B cell (primary cell): ENCODE results near the gene CNRIP1. TPM values are rescaled to one million over a fixed set of nuclear protein-coding genes. Genes with fewer than 3 reads are reported as not detected.

Experiments
- ATAC-seq: fragments of 200-7000 bp; cut with Tn5 transposase; one replicate; pipeline ENCODE4 v1.10.0; 2021; ENCODE audit warnings: low read depth, mild to moderate bottlenecking, moderate number of reproducible peaks, moderate library complexity
- CTCF ChIA-PET: fragments of 350-600 bp; sonication (Branson Sonifier 250); formaldehyde crosslinking; loops from one replicate; lab custom pipeline; 2021; ENCODE audit warnings: antibody characterized with exemption, inconsistent platforms; lab: Charles Lee
- POLR2A ChIA-PET: fragments of 350-600 bp; sonication (Branson Sonifier 250); formaldehyde crosslinking; loops from one replicate; lab custom pipeline; 2021; ENCODE audit warnings: antibody characterized with exemption; lab: Charles Lee
- DNase-seq: peaks from one replicate; pipeline ENCODE4 v3.0.0; 2013
- H2AFZ ChIP-seq: 2 replicates; pipeline ENCODE4 v1.6.1; 2012; ENCODE audit warnings: mild to moderate bottlenecking, low read depth, low read length; ENCODE audit not compliant: insufficient read depth, poor library complexity, severe bottlenecking
- H3K27ac ChIP-seq, 2 donors: 1 replicate in 1 of 2; 2 replicates in 1 of 2; pipeline ENCODE4 v1.5.1; 2012 to 2013; ENCODE audit warnings: low read length in 2 of 2, mild to moderate bottlenecking in 2 of 2, moderate library complexity in 1 of 2
- H3K27me3 ChIP-seq, 4 experiments: fragments of 200-600 bp in 1 of 4; sonication (generic) in 1 of 4; replicated peaks in 1 of 4; 1 replicate in 2 of 4; 2 replicates in 2 of 4; pipeline versions ENCODE4 v1.6.1 to v1.7.0; 2013 to 2016; ENCODE audit warnings: low read length in 3 of 4, mild to moderate bottlenecking in 2 of 4, mixed read lengths in 1 of 4, moderate library complexity in 1 of 4; ENCODE audit not compliant: insufficient read depth in 4 of 4, control insufficient read depth in 3 of 4; ENCODE audit errors: control extremely low read depth in 1 of 4
- H3K36me3 ChIP-seq, 2 experiments: replicated peaks in 1 of 2; 1 replicate in 1 of 2; 2 replicates in 1 of 2; pipeline versions ENCODE4 v1.6.1 to v1.7.1; 2013; ENCODE audit warnings: low read length in 1 of 2; ENCODE audit not compliant: insufficient read depth in 2 of 2, control insufficient read depth in 1 of 2; ENCODE audit errors: control extremely low read depth in 1 of 2, extremely low read depth in 1 of 2
- H3K4me1 ChIP-seq, 2 donors: fragments of 200-600 bp in 1 of 2; sonication (generic) in 1 of 2; 1 replicate in 1 of 2; 2 replicates in 1 of 2; pipeline versions ENCODE4 v1.5.1 to v1.6.1; 2013 to 2017; ENCODE audit warnings: low read length in 2 of 2; ENCODE audit not compliant: control insufficient read depth in 2 of 2, insufficient read depth in 2 of 2
- H3K4me2 ChIP-seq: replicated peaks from 2 replicates; pipeline ENCODE3; 2012; ENCODE audit warnings: mild to moderate bottlenecking, low read depth, low read length; ENCODE audit not compliant: poor library complexity, severe bottlenecking
- H3K4me3 ChIP-seq, 5 experiments: fragments of 200-600 bp in 1 of 5; sonication (generic) in 1 of 5; 1 replicate in 3 of 5; 2 replicates in 2 of 5; pipeline versions ENCODE4 v1.5.1 to v1.7.0; 2011 to 2016; ENCODE audit warnings: low read length in 4 of 5, mild to moderate bottlenecking in 4 of 5, low read depth in 2 of 5, control low read depth in 1 of 5, moderate library complexity in 1 of 5; ENCODE audit not compliant: insufficient read depth in 1 of 5; ENCODE audit errors: control extremely low read depth in 1 of 5, extremely low read depth in 1 of 5
- H3K79me2 ChIP-seq: fragments of 200-600 bp; sonication (generic); one replicate; pipeline ENCODE4 v1.6.0; 2016; ENCODE audit warnings: low read length; ENCODE audit not compliant: control insufficient read depth, insufficient read depth
- H3K9ac ChIP-seq: fragments of 200-600 bp; sonication (generic); 2 replicates; pipeline ENCODE4 v1.6.1; 2017; ENCODE audit warnings: mild to moderate bottlenecking, low read length, moderate library complexity
- H3K9me3 ChIP-seq, 3 donors: one replicate each; pipeline versions ENCODE4 v1.6.1 to v1.7.1; 2013; ENCODE audit warnings: low read length in 2 of 3; ENCODE audit not compliant: control insufficient read depth in 2 of 3, insufficient read depth in 1 of 3; ENCODE audit errors: control extremely low read depth in 1 of 3
- H4K20me1 ChIP-seq: 2 replicates; pipeline ENCODE4 v1.6.0; 2012; ENCODE audit warnings: mild to moderate bottlenecking, low read length; ENCODE audit not compliant: insufficient read depth, control insufficient read depth, poor library complexity, severe bottlenecking
- H3K27ac Mint-ChIP-seq: one replicate; pipeline ENCODE4 v1.8.0; 2021; ENCODE audit warnings: mixed read lengths
- H3K27me3 Mint-ChIP-seq: one replicate; pipeline ENCODE4 v1.8.0; 2021; ENCODE audit warnings: mixed read lengths
- H3K4me1 Mint-ChIP-seq: one replicate; pipeline ENCODE4 v1.8.0; 2021; ENCODE audit warnings: mixed read lengths
- H3K4me3 Mint-ChIP-seq: one replicate; pipeline ENCODE4 v1.8.0; 2021; ENCODE audit warnings: mixed read lengths
- H3K9me3 Mint-ChIP-seq: one replicate; pipeline ENCODE4 v1.8.0; 2022; ENCODE audit warnings: mixed read lengths; ENCODE audit not compliant: insufficient read depth
- CTCF ChIP-seq: fragments of 200-600 bp; IDR thresholded peaks from one replicate; pipeline ENCODE4 v1.8.0; 2022; ENCODE audit warnings: antibody characterized with exemption, mild to moderate bottlenecking
- EZH2 ChIP-seq: IDR thresholded peaks from 2 replicates; pipeline ENCODE4 v1.6.1; 2012; ENCODE audit warnings: borderline replicate concordance, low read depth, mild to moderate bottlenecking, moderate library complexity, low read length; ENCODE audit not compliant: insufficient read depth, poor library complexity, severe bottlenecking
- WGBS: methylation state at CpG from one replicate; pipeline ENCODE4 v1.1.5; 2013; ENCODE audit warnings: missing lambda C conversion rate; ENCODE audit not compliant: insufficient coverage; 5-methylcytosine and 5-hydroxymethylcytosine counted together
- intact Hi-C: fragments of 100-400 bp; cut with micrococcal nuclease; formaldehyde crosslinking; loops from one replicate; pipeline ENCODE4 v1.10.0; 2022
- polyA plus RNA-seq: library from polyadenylated mRNA; depleted of rRNA; stranded (reverse); fragments of >200 nt; gene quantifications from 2 replicates; pipeline ENCODE4 v1.2.3, GENCODE V29; 2012
- total RNA-seq, 2 donors: library from RNA; stranded (reverse); fragments of 120-200 nt in 1 of 2; gene quantifications; 1 replicate in 1 of 2; 2 replicates in 1 of 2; pipeline versions ENCODE4 v1.2.3 to v1.2.4, GENCODE V29; 2013 to 2022

Gene CNRIP1
- total and polyA plus RNA-seq, 2 donors (not counting 1 experiment from before 2014, with no cell fraction given) = not detected

DNA sequence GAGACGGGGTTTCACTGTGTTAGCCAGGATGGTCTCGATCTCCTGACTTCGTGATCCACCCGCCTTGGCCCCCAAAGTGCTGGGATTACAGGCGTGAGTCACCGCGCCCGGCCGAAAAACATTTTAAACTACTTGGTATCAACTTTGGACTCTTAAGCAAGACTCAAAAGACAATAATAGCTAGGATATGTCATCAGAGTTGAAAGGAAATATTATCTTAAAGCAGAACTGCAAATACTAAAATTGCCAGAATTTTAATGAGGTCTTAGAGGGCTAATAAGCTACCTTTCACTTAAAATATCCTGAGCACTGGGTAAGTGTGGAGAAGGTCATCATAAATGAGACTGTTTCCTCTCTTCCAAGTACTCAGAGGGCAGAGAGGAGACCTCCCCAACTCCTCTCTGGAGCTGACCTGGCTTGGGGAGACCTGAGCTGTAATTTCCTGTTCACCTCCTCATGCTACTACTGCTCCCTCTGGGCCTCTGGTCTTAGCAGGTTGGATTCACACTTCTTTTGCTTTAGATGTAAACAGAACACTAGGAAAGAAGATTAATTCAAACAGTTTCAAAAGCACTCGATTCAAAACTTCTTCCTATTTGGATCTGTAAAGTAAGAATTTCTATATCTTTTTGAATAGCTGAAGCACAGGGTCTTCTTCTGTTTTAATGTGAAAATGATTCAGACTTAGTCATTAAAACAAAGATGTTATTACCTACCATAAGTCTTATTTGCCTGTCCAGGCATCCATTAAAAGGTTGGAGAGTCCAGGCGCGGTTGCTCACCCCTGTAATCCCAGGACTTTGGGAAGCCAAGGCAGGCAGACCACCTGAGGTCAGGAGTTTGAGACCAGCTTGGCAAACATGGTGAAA, 16.5 kb downstream of the CNRIP1 start:
- Histone ChIP-seq H3K9me3 (no peaks in the 10 kb centered on the region), H3K27me3 (no peaks in the 10 kb centered on the region), H3K79me2 (no peaks in the 10 kb centered on the region), H3K9ac (no peak overlapping the region), H3K4me1 (no peaks in the 10 kb centered on the region), H4K20me1 (no peaks in the 10 kb centered on the region), H3K4me2 (no peak overlapping the region), H3K4me3 (no peak overlapping the region), H3K27ac (no peak overlapping the region), H3K36me3 (no peaks in the 10 kb centered on the region), H2AFZ (no peak overlapping the region)
- CTCF ChIA-PET = interaction anchor here (1.2 kb wide), 1 partner anchor 9 kb away, joined by 3 read pairs; no protein-coding TSS in a partner anchor
- intact Hi-C loops = no loop called here
- Mint-ChIP-seq H3K4me3 (no peak overlapping the region), H3K9me3 (no peaks in the 10 kb centered on the region), H3K27ac (no peak overlapping the region), H3K27me3 (no peaks in the 10 kb centered on the region), H3K4me1 (no peaks in the 10 kb centered on the region)
- TF ChIP-seq EZH2 (no peak), CTCF (no peak)
- DNase-seq = no peak
- ATAC-seq = no peak
- WGBS = 100% methylated on average over 2 of the region's 12 CpGs
- POLR2A ChIA-PET = no interaction called here

DNA sequence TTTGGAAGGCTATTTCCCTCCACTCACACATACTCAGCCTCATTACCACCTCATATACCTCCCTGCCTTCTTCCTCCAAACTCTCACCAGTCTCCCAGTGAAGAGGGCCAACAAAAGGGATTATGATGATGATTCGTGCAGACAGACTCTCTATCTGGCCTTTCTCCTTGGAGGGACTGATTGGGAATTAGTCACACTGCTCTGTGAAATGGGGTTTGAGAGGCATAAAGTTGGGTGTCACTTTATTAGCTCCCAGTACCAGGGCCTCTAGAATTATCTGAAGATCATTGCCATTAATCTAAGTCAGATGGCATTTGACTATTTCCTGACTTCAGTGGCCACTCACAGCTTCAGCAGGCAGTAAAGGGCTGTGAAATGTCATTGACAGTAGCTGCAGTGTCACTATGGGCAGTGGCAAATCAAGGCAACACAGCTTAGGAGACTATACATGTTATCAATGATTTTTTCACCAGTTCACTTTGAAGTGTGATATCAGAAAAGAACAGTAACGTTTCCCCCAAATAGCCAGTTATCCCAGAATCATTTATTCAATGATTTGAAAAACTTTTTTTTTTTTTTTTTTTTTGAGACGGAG, 17.4 kb downstream of the CNRIP1 start:
- CTCF ChIA-PET = no interaction called here
- Mint-ChIP-seq H3K27ac (no peak overlapping the region), H3K4me1 (no peaks in the 10 kb centered on the region), H3K9me3 (no peaks in the 10 kb centered on the region), H3K4me3 (no peak overlapping the region), H3K27me3 (no peaks in the 10 kb centered on the region)
- no peaks in the 10 kb centered on the region for H3K79me2 ChIP-seq
- no peaks in the 10 kb centered on the region for H3K27me3 ChIP-seq
- no peaks in the 10 kb centered on the region for H3K9me3 ChIP-seq
- H4K20me1 ChIP-seq = no peaks in the 10 kb centered on the region
- H3K4me3 ChIP-seq = no peak overlapping the region
- H3K9ac ChIP-seq = no peak overlapping the region
- H3K4me2 ChIP-seq = no peak overlapping the region
- intact Hi-C loops = no loop called here
- POLR2A ChIA-PET = no interaction called here
- H3K4me1 ChIP-seq = no peaks in the 10 kb centered on the region
- DNase-seq (no peak), ATAC-seq (no peak)
- no peak overlapping the region for H2AFZ ChIP-seq
- 100% methylated on average over 2 of the region's 3 CpGs for WGBS
- no peak overlapping the region for H3K27ac ChIP-seq
- TF ChIP-seq EZH2 (no peak), CTCF (no peak)
- H3K36me3 ChIP-seq = no peaks in the 10 kb centered on the region
